Measurements from ENCODE around the gene RBM22. TPM values are rescaled to one million over a fixed set of nuclear protein-coding genes. Genes with fewer than 3 reads are reported as not detected.
A peak's percentile ranks its signal among the peaks of the same experiment; 100 is the strongest.

The RBM22 gene
- total RNA-seq, 1 experiment from 2014 or later: 61.4 TPM

GRCh38 chr5:150649108-150650020 lies 51.5 kb downstream of the RBM22 start:
- Histone ChIP-seq H2AFZ (ENCODE audit: low read depth, low read length, poor library complexity, severe bottlenecking) (no peak overlapping the region), H3K27ac (ENCODE audit: low read depth, low read length) (no peak overlapping the region), H3K27me3 (ENCODE audit: insufficient read depth, low read length) (no peaks in the 10 kb centered on the region), H3K9me2 (ENCODE audit: insufficient read depth) (no peaks in the 10 kb centered on the region), H3K4me2 (ENCODE audit: low read length) (no peak overlapping the region), H3K4me3 (replicated peaks in 1 of 2; ENCODE audit: low read depth in 1 of 2, low read length in 2 of 2) (no peak overlapping the region), H3K79me2 (ENCODE audit: insufficient read depth, low read length) (no peaks in the 10 kb centered on the region), H3K36me3 (ENCODE audit: control insufficient read depth in 1 of 2, insufficient read depth in 2 of 2, low read length in 2 of 2) (no peaks in the 10 kb centered on the region), H3K9ac (ENCODE audit: low read length) (no peak overlapping the region), H3K9me3 (ENCODE audit: control insufficient read depth in 1 of 2, insufficient read depth in 1 of 2, low read depth in 1 of 2, low read length in 2 of 2) (no peaks in the 10 kb centered on the region), H3K4me1 (ENCODE audit: control insufficient read depth in 1 of 2, insufficient read depth in 2 of 2, low read length in 2 of 2) (peaks cover 12 to 14% of the 10 kb centered on the region in 2 experiments), H4K20me1 (ENCODE audit: insufficient read depth) (no peaks in the 10 kb centered on the region)
- CTCF ChIA-PET: no interaction called here
- intact Hi-C loops (cut with micrococcal nuclease): no loop called here
- ATAC-seq (no peak), DNase-seq (ENCODE audit: low read depth, low spot score) (no peak)
- RAD21 ChIA-PET (ENCODE audit: low non-redundant PET in 1 of 2, low total read pairs in 2 of 2, uncharacterized antibody in 2 of 2, unreplicated experiment in 2 of 2): no interaction called here
- POLR2A ChIA-PET: no interaction called here
- TF ChIP-seq ELF1 (IDR thresholded peaks at IDR 0.05; ENCODE audit: borderline replicate concordance, low read depth) (no peak), CBX3 (IDR thresholded peaks at IDR 0.05; ENCODE audit: low read depth) (no peak), SIN3A (IDR thresholded peaks at IDR 0.05; ENCODE audit: low read depth) (no peak), MAX (IDR thresholded peaks at IDR 0.05) (no peak), CEBPB (IDR thresholded peaks at IDR 0.05; ENCODE audit: low read depth) (no peak), REST (IDR thresholded peaks at IDR 0.05; ENCODE audit: low read depth) (no peak), YY1 (IDR thresholded peaks at IDR 0.05; ENCODE audit: extremely low read depth, insufficient replicate concordance, low read depth, low read length) (no peak), TCF7L2 (IDR thresholded peaks at IDR 0.05; ENCODE audit: borderline replicate concordance, extremely low read depth, insufficient read depth, insufficient read length) (no peak), POLR2A (IDR thresholded peaks at IDR 0.05; ENCODE audit: borderline replicate concordance, extremely low read depth, insufficient read depth, insufficient read length) (no peak), ZNF274 (IDR thresholded peaks at IDR 0.05; ENCODE audit: low read depth, low read length) (no peak), POLR2AphosphoS5 (IDR thresholded peaks at IDR 0.05; ENCODE audit: low read depth, low read length) (no peak), ZFX (IDR thresholded peaks at IDR 0.05) (no peak), FOSL1 (IDR thresholded peaks at IDR 0.05; ENCODE audit: low read depth) (no peak), EZH2 (IDR thresholded peaks at IDR 0.05) (no peak), ZBTB33 (IDR thresholded peaks at IDR 0.05; ENCODE audit: extremely low read depth, insufficient replicate concordance, low read length) (no peak), JUND (IDR thresholded peaks at IDR 0.05) (no peak), ATF3 (IDR thresholded peaks at IDR 0.05) (no peak)
- BruUV-seq (replicated peaks): TSS peak; percentile 32
